ENCODE results near the gene NEAT1.

Gene NEAT1

GRCh38 chr11:65396769-65397745 is 25.5 kb upstream of the NEAT1 start:
- no peak for TF ChIP-seq CTCF (IDR thresholded peaks at IDR 0.05; ENCODE audit: extremely low read depth, missing control alignments)
- no peak for DNase-seq (ENCODE audit: low spot score)

DNA sequence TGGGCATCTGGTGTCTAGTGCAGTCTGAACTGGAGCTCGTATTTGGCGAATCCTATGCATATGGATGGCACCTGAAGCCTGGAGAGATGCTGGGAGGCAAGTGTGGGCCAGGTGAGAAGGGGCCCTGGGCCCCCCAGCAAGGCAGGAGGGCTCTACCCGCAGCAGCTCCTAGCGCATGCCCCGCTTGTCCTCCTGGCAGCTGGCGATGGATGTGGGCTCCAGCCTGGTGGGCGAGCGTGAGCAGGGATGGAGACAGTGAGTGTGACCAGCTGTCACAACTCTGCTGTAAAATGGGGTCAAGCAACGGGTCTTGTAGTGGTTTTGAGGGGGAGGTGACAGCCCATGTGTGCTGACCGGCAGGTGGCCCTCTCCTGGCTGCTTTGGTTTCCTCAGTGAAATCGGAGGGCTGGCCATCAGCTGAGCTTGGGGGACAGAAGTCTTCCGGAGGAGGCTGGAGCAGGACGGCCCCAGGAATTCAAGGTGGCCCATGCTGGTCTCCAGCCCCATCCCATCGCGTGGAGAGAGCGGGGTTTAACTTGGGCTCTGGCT is 24.2 kb upstream of the NEAT1 start:
- TF ChIP-seq CTCF (IDR thresholded peaks at IDR 0.05; ENCODE audit: extremely low read depth, missing control alignments): no peak
- no peak for DNase-seq (ENCODE audit: low spot score)

- DNase-seq (ENCODE audit: low spot score): no peak
- TF ChIP-seq CTCF (IDR thresholded peaks at IDR 0.05; ENCODE audit: extremely low read depth, missing control alignments): no peak
Observed at GRCh38 chr11:65399249-65399648, 23.3 kb upstream of the NEAT1 start.

DNA sequence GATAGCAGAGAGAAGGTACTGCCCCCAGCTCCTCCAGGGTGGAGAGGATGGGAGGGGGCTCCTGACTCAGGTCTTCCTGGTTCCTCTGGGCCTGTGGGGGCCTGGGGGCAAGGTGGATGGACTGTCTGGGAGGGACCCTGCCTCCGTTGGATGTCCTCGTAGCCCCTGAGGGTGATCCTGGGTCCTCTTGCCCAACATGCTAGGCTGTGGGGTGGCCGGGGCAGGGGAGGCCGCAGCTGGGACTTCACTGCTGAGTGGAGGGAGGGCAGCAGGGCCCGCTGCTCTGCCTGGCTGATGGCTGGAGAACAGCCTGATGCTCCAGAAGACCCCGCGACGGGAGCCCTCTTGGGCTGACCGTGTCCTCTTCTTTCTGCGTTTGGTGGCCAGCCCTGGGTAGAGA is 22.8 kb upstream of the NEAT1 start:
- TF ChIP-seq CTCF (IDR thresholded peaks at IDR 0.05; ENCODE audit: extremely low read depth, missing control alignments): no peak
- no peak for DNase-seq (ENCODE audit: low spot score)

DNA sequence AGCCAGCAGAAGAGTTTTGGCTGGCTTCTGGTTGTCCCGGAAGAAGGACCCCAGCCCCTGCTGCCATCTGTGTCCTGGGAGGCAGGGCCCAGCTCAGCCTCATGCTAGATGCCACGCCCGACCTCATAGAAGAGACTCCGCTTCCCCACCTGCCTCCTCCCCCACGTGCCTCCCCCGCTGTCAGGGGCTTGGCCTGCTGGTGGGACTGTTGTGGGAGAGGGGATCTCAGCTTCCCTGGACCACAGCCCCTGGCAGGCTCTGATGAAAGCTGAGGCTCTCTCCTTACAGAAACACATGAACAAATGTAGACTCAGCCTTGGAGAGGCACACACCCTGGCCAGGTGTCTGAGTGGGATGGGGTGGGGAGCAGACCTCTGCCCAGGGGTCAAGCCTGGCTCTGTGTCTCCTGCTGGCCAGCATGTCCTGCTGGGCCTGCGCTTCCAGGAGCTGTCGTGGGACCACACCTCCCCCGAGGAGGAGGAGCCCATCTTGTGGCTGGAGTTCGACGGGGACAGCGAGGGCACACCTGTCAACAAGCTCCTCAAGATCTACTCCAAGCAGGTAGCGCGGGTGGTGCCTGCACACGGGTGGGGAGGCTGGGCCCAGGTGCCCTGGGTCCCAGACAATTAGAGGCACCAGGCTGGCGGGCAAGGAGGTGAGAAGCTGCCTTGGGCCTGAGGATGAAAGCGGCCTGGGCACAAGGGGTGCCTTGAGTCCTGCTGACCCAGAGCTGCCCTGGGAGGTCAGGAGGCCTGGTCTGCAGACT is 22.1 kb upstream of the NEAT1 start:
- DNase-seq (ENCODE audit: low spot score): no peak
- no peak for TF ChIP-seq CTCF (IDR thresholded peaks at IDR 0.05; ENCODE audit: extremely low read depth, missing control alignments)

DNA sequence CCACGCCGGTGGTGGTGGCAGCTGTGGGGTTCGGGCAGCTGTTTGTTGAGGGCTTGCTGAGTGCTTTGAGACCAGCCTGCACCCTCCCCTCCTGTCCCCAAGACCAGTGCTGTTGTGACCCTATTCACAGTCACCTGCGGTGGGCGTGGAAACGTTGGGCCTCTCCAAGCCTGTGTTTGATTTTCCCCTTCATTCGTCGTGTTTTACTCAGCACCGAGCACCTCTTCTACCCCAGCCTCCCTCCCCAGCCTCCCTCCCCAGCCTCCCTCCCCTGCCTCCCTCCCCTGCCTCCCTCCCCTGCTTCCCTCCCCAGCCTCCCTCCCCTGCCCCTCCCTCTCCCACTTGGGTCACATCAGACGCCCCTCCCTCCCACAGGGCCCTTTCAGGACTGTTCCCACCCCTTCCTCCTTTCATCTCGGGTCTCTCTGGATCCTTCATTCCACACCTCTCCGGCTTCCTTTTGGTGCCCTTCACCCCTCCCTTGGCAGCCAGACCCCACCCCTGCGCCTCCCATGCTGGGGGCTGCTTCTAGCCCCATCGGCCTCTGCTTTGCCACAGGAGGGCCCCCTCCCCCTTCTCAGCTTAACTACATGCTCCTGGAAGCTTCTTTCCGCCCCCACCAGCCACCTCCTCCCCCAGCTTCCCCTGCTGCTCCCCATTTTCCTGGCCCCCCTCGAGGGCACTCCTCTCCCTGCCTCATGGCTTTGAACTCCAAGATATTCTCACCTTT is 21.4 kb upstream of the NEAT1 start:
- TF ChIP-seq CTCF (IDR thresholded peaks at IDR 0.05; ENCODE audit: extremely low read depth, missing control alignments): no peak
- no peak for DNase-seq (ENCODE audit: low spot score)
